ENCODE results near the gene ZNF384. TPM values are rescaled to one million over a fixed set of nuclear protein-coding genes. Genes with fewer than 3 reads are reported as not detected.
A peak's percentile ranks its signal among the peaks of the same experiment; 100 is the strongest.
"Not testable (repeated sequence)": the region's sequence is repeated elsewhere in the genome, so short reads cannot be mapped to it uniquely, and the experiment has no call there.

Gene ZNF384
- total RNA-seq, 3 donors from 2014 or later (not counting 1 experiment from before 2014, with no cell fraction given): 95.1 to 101 (median 100) TPM

DNA sequence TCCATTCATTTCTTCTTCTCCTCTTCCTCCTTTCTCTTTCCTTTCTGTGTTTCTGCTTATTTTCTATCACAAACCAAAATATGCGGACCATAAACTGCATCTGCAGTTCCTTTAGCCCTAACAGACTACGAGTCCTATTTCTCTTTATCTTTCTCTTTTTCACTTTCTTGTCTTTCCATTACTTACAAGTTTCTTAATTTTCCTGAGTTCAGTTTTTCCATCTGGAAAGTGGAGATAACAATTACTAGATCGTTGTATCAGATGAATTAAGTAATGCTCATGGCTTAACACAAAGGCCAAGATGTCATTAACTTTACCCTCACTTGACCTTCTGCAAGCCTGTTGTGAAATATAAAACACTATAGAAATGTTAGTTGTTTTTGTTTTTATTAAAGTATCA, 33.7 kb upstream of the ZNF384 start:
- Histone ChIP-seq H3K9me3 (ENCODE audit: control insufficient read depth, insufficient read depth, low read length) (no peaks in the 10 kb centered on the region), H3K27ac (ENCODE audit: low read length) (no peak overlapping the region), H3K27me3 (ENCODE audit: control insufficient read depth, insufficient read depth, low read length) (no peaks in the 10 kb centered on the region), H3K4me3 (ENCODE audit: low read length) (no peak overlapping the region), H3K4me1 (ENCODE audit: control insufficient read depth, insufficient read depth, low read length) (peaks cover 12% of the 10 kb centered on the region), H3K36me3 (ENCODE audit: control insufficient read depth, insufficient read depth, low read length) (peaks cover 2% of the 10 kb centered on the region)
- TF ChIP-seq, protein P1, sequence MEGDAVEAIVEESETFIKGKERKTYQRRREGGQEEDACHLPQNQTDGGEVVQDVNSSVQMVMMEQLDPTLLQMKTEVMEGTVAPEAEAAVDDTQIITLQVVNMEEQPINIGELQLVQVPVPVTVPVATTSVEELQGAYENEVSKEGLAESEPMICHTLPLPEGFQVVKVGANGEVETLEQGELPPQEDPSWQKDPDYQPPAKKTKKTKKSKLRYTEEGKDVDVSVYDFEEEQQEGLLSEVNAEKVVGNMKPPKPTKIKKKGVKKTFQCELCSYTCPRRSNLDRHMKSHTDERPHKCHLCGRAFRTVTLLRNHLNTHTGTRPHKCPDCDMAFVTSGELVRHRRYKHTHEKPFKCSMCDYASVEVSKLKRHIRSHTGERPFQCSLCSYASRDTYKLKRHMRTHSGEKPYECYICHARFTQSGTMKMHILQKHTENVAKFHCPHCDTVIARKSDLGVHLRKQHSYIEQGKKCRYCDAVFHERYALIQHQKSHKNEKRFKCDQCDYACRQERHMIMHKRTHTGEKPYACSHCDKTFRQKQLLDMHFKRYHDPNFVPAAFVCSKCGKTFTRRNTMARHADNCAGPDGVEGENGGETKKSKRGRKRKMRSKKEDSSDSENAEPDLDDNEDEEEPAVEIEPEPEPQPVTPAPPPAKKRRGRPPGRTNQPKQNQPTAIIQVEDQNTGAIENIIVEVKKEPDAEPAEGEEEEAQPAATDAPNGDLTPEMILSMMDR (IDR thresholded peaks at IDR 0.05): no peak
- DNase-seq: no peak
- no peak for ATAC-seq
- 96% methylated on average over 2 of the region's 3 CpGs for WGBS (ENCODE audit: insufficient coverage)
- Mint-ChIP-seq H3K9me3 (no peaks in the 10 kb centered on the region), H3K4me3 (peak overlapping the region; percentile 45), H3K27ac (peak overlapping the region in 1 of 2 donors; percentile 93), H3K4me1 (peaks cover 20 to 22% of the 10 kb centered on the region in 2 donors), H3K27me3 (ENCODE audit: low read depth in 2 of 2) (peaks cover 0 to 3% of the 10 kb centered on the region in 2 donors), H3K36me3 (no peaks in the 10 kb centered on the region)
- intact Hi-C loops (cut with micrococcal nuclease): loop anchor here (1.0 to 2.0 kb wide), 2 partner anchors 34 to 60 kb away; partner anchors contain the start of genes ING4 and ZNF384

DNA sequence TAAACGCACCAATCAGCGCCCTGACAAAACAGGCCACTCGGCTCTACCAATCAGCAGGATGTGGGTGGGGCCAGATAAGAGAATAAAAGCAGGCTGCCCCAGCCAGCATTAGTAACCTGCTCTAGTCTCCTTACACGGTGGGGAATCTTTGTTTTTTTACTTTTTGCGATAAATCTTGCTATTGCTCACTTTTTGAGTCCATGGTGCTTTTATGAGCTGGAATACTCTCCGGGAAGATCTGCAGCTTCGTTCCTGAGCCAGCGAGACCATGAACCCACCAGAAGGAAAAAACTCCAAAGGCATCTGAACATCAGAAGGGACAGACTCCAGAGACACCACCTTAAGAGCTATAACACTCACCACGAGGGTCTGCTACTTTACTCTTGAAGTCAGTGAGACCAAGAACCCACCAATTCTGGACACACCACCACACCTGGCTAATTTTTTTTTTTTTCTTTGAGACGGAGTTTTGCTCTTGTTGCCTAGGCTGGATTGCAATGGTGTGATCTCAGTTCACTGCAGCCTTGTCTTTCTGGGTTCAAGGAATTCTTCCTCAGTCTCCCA, 27.8 kb upstream of the ZNF384 start:
- H3K27ac Mint-ChIP-seq: no peak overlapping the region
- intact Hi-C loops (cut with micrococcal nuclease): no loop called here
- no peaks in the 10 kb centered on the region for H3K4me1 Mint-ChIP-seq
- Histone ChIP-seq H3K36me3 (ENCODE audit: control insufficient read depth, insufficient read depth, low read length) (no peaks in the 10 kb centered on the region), H3K9me3 (ENCODE audit: control insufficient read depth, insufficient read depth, low read length) (no peaks in the 10 kb centered on the region), H3K27me3 (ENCODE audit: control insufficient read depth, insufficient read depth, low read length) (no peaks in the 10 kb centered on the region), H3K4me3 (ENCODE audit: low read length) (no peak overlapping the region), H3K4me1 (ENCODE audit: control insufficient read depth, insufficient read depth, low read length) (no peaks in the 10 kb centered on the region), H3K27ac (ENCODE audit: low read length) (no peak overlapping the region)
- 65% methylated on average over 7 of the region's 10 CpGs for WGBS (ENCODE audit: insufficient coverage)
- no peak overlapping the region for H3K4me3 Mint-ChIP-seq
- no peaks in the 10 kb centered on the region for H3K9me3 Mint-ChIP-seq
- H3K36me3 Mint-ChIP-seq: no peaks in the 10 kb centered on the region
- no peak for DNase-seq
- TF ChIP-seq, protein P1 (IDR thresholded peaks at IDR 0.05): no peak
- H3K27me3 Mint-ChIP-seq (ENCODE audit: low read depth in 2 of 2): peaks cover 0 to 13% of the 10 kb centered on the region in 2 donors
- ATAC-seq: no peak

DNA sequence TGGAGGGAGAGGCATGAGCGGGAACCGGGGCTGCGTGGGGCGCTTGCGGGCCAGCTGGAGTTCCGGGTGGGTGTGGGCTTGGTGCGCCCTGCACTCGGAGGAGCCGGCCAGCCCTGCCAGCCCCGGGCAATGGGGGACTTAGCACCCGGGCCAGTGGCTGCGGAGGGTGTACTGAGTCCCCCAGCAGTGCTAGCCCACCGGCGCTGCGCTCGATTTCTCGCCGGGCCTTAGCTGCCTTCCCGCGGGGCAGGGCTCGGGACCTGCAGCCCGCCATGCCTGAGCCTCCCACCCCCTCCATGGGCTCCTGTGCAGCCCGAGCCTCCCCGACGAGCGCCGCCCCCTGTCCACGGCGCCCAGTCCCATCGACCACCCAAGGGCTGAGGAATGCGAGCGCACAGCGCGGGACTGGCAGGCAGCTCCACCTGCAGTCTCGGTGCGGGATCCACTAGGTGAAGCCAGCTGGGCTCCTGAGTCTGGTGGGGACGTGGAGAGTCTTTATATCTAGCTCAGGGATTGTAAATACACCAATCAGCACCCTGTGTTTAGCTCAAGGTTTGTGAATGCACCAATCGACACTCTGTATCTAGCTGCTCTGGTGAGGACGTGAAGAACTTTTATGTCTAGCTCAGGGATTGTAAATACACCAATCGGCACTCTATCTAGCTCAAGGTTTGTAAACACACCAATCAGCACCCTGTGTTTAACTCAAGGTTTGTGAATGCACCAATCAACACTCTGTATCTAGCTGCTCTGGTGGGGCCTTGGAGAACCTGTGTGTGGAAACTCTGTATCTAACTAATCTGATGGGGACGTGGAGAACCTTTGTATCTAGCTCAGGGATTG, 27.1 kb upstream of the ZNF384 start:
- H3K27ac Mint-ChIP-seq; H3K4me1 ChIP-seq (ENCODE audit: control insufficient read depth, insufficient read depth, low read length); H3K9me3 ChIP-seq (ENCODE audit: control insufficient read depth, insufficient read depth, low read length); DNase-seq; H3K36me3 Mint-ChIP-seq; intact Hi-C loops (cut with micrococcal nuclease); H3K36me3 ChIP-seq (ENCODE audit: control insufficient read depth, insufficient read depth, low read length); H3K4me1 Mint-ChIP-seq; ATAC-seq; H3K27ac ChIP-seq (ENCODE audit: low read length); H3K27me3 ChIP-seq (ENCODE audit: control insufficient read depth, insufficient read depth, low read length); H3K4me3 Mint-ChIP-seq; H3K4me3 ChIP-seq (ENCODE audit: low read length); H3K9me3 Mint-ChIP-seq: not testable (repeated sequence)
- H3K27me3 Mint-ChIP-seq (ENCODE audit: low read depth in 2 of 2): peaks cover 0 to 13% of the 10 kb centered on the region in 2 donors
- 88% methylated on average over 13 of the region's 41 CpGs for WGBS (ENCODE audit: insufficient coverage)

DNA sequence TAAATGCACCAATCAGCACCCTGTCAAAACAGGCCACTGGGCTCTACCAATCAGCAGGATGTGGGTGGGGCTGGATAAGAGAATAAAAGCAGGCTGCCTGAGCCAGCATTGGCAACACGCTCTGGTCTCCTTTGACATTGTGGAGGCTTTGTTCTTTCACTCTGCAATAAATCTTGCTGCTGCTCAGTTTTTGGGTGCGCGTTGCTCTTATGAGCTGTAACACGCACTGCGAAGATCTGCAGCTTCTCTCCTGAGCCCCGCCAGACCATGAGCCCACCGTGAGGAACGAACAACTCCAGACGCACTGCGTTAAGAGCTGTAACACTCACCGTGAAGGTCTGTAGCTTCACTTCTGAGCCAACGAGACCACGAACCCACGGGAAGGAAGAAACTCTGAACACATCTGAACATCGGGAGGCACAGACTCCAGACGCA, 19.8 kb upstream of the ZNF384 start:
- no peak overlapping the region for H3K27ac Mint-ChIP-seq
- TF ChIP-seq, protein P1 (IDR thresholded peaks at IDR 0.05): no peak
- H3K27me3 Mint-ChIP-seq (ENCODE audit: low read depth in 2 of 2): peaks cover 22 to 24% of the 10 kb centered on the region in 2 donors
- intact Hi-C loops (cut with micrococcal nuclease): no loop called here
- no peaks in the 10 kb centered on the region for H3K9me3 ChIP-seq (ENCODE audit: control insufficient read depth, insufficient read depth, low read length)
- H3K9me3 Mint-ChIP-seq: no peaks in the 10 kb centered on the region
- no peak overlapping the region for H3K4me3 Mint-ChIP-seq
- H3K36me3 Mint-ChIP-seq: no peaks in the 10 kb centered on the region
- H3K4me1 Mint-ChIP-seq: no peaks in the 10 kb centered on the region
- no peaks in the 10 kb centered on the region for H3K4me1 ChIP-seq (ENCODE audit: control insufficient read depth, insufficient read depth, low read length)
- DNase-seq: peak in 1 of 2 donors; percentile 54
- peak overlapping the region; percentile 5 for H3K4me3 ChIP-seq (ENCODE audit: low read length)
- H3K27me3 ChIP-seq (ENCODE audit: control insufficient read depth, insufficient read depth, low read length): peaks cover 4% of the 10 kb centered on the region
- WGBS (ENCODE audit: insufficient coverage): 37% methylated on average over 16 of the region's 16 CpGs
- peak overlapping the region; percentile 48 for H3K27ac ChIP-seq (ENCODE audit: low read length)
- no peak for ATAC-seq
- no peaks in the 10 kb centered on the region for H3K36me3 ChIP-seq (ENCODE audit: control insufficient read depth, insufficient read depth, low read length)

DNA sequence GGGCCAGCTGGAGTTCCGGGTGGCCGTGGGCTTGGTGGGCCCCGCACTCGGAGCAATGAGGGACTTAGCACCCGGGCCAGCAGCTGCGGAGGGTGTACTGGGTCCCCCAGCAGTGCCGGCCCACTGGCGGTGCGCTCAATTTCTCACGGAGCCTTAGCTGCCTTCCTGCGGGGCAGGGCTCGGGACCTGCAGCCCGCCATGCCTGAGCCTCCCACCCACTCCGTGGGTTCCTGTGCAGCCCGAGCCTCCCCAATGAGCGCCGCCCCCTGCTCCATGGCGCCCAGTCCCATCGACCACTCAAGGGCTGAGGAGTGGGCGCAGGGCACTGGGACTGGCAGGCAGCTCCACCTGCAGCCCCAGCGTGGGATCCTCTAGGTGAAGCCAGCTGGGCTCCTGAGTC, 19.2 kb upstream of the ZNF384 start:
- H3K27me3 Mint-ChIP-seq (ENCODE audit: low read depth in 2 of 2): peaks cover 27 to 31% of the 10 kb centered on the region in 2 donors
- WGBS (ENCODE audit: insufficient coverage): 94% methylated on average over 21 of the region's 21 CpGs
- not testable (repeated sequence) for H3K4me1 Mint-ChIP-seq

More for the DNA sequence above, 19.2 kb upstream of the ZNF384 start:
- H3K4me3 Mint-ChIP-seq; H3K9me3 Mint-ChIP-seq; DNase-seq; intact Hi-C loops (cut with micrococcal nuclease); H3K4me3 ChIP-seq (ENCODE audit: low read length); ATAC-seq; H3K36me3 ChIP-seq (ENCODE audit: control insufficient read depth, insufficient read depth, low read length); H3K27ac Mint-ChIP-seq; H3K27ac ChIP-seq (ENCODE audit: low read length); H3K9me3 ChIP-seq (ENCODE audit: control insufficient read depth, insufficient read depth, low read length); H3K36me3 Mint-ChIP-seq; H3K27me3 ChIP-seq (ENCODE audit: control insufficient read depth, insufficient read depth, low read length); H3K4me1 ChIP-seq (ENCODE audit: control insufficient read depth, insufficient read depth, low read length): not testable (repeated sequence)
